ENCODE data around the gene REXO5. TPM values are rescaled to one million over a fixed set of nuclear protein-coding genes. Genes with fewer than 3 reads are reported as not detected.
"Not testable (repeated sequence)": the region's sequence is repeated elsewhere in the genome, so short reads cannot be mapped to it uniquely, and the experiment has no call there.

Gene REXO5
- total RNA-seq, 2 donors from 2014 or later = 2.9 to 10.9 TPM

DNA sequence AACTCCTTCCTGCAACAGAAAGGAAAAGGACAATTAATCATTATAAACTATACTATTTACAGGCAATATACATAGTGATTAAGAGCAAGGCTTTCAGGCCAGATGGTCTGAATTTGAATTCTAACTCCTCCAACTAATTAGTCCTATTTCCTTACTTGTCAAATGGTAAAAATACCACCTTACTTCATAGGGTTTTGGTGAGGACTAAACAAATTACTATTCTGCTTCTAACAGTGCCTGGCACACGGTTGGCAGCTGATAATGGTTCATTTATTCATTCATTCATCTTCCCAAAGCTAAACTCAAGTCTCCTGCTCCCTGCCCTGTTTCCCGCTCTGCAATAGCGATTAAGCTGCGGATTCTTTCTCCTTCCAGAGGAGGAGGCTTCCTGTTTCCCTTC is 54.0 kb downstream of the REXO5 start:
- Histone ChIP-seq H3K4me3 (no peak overlapping the region), H3K9ac (ENCODE audit: low read depth in 2 of 2, low read length in 2 of 2) (no peak overlapping the region), H3K27ac (no peak overlapping the region), H3K36me3 (no peaks in the 10 kb centered on the region), H3K9me3 (no peaks in the 10 kb centered on the region), H3K27me3 (no peaks in the 10 kb centered on the region), H3K4me1 (no peaks in the 10 kb centered on the region)
- DNase-seq = no peak
- TF ChIP-seq, protein P1, sequence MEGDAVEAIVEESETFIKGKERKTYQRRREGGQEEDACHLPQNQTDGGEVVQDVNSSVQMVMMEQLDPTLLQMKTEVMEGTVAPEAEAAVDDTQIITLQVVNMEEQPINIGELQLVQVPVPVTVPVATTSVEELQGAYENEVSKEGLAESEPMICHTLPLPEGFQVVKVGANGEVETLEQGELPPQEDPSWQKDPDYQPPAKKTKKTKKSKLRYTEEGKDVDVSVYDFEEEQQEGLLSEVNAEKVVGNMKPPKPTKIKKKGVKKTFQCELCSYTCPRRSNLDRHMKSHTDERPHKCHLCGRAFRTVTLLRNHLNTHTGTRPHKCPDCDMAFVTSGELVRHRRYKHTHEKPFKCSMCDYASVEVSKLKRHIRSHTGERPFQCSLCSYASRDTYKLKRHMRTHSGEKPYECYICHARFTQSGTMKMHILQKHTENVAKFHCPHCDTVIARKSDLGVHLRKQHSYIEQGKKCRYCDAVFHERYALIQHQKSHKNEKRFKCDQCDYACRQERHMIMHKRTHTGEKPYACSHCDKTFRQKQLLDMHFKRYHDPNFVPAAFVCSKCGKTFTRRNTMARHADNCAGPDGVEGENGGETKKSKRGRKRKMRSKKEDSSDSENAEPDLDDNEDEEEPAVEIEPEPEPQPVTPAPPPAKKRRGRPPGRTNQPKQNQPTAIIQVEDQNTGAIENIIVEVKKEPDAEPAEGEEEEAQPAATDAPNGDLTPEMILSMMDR (IDR thresholded peaks at IDR 0.05) = no peak
- intact Hi-C loops (cut with DNase I) = no loop called here

DNA sequence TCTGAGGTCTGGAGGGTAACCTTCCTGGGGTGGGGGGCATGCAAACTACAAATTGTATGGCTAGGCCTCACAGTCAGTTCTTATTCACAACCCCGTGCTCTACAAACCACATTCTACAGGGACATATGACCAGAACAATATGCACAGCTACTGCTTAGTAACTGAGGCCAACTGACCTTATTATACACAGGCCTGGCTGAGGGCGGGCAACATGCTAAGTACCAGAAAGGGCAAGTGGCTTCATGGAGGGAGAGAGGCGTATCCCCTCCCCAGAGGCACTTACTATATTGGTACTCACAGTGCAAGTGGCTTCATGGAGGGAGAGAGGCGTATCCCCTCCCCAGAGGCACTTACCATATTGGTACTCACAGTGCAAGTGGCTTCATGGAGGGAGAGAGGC is 54.7 kb downstream of the REXO5 start:
- intact Hi-C loops (cut with DNase I); H3K4me3 ChIP-seq; H3K36me3 ChIP-seq; H3K27ac ChIP-seq; H3K9ac ChIP-seq (ENCODE audit: low read depth in 2 of 2, low read length in 2 of 2); H3K27me3 ChIP-seq; DNase-seq; H3K4me1 ChIP-seq; H3K9me3 ChIP-seq: not testable (repeated sequence)

DNA sequence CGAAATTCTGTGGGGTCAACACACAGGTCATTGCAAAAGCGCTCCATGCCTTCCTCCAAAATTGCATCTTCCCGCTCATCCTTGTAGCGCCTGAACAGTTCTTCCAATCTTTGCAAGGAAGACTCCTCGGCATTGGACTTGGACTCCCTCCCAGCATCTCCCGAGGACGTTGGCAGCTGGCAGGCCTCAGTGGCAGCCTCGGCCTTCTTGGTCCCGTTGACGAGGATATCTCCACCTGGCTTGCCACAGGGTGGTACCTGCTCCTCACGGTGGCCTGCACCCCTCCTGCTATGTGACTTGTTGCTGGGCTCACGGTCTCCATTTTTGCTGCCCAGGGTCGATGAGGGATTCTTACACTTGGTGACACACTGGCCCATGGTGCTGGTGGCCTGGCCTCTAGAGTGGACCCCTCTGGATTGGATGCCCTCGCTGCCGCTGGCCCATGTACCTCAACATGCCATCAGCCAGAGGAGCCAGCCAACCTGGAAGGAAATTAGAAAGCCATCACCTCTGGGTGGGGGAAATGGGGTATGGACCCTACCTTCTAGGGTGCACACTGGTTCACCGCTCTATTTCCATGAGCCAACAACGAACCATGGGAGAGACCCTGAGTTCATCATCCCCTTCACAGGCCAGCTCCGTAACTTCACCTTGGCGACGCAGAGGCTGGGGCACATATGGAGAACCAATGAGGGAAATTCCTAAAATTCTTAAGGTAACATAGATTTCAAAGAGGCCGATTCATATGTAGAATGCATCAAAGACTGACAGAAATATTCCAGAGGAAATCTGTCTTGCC is 56.0 kb downstream of the REXO5 start:
- Histone ChIP-seq H3K4me1 (no peaks in the 10 kb centered on the region), H3K27ac (no peak overlapping the region)

DNA sequence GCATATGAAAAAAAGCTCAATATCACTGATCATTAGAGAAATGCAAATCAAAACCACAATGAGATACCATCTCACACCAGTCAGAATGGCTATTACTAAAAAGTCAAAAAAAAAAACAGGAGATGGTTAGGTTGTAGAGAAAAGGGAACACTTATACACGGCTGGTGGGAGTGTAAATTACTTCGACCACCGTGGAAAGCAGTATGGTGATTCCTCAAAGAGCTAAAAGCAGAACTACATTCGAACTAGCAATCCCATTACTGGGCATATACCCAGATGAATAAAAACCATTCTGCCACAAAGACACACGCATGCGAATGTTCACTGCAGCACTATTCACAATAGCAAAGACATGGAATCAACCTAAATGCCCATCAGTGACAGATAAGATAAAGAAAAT is 58.0 kb downstream of the REXO5 start:
- intact Hi-C loops (cut with DNase I); DNase-seq; H3K27ac ChIP-seq: not testable (repeated sequence)

More for the DNA sequence above, 56.0 kb downstream of the REXO5 start:
- intact Hi-C loops (cut with DNase I) = no loop called here
- Histone ChIP-seq H3K27me3 (no peaks in the 10 kb centered on the region), H3K9me3 (no peaks in the 10 kb centered on the region), H3K9ac (ENCODE audit: low read depth in 2 of 2, low read length in 2 of 2) (no peak overlapping the region), H3K4me3 (no peak overlapping the region), H3K36me3 (no peaks in the 10 kb centered on the region)
- no peak for DNase-seq
- TF ChIP-seq, protein P1 (IDR thresholded peaks at IDR 0.05) = no peak

DNA sequence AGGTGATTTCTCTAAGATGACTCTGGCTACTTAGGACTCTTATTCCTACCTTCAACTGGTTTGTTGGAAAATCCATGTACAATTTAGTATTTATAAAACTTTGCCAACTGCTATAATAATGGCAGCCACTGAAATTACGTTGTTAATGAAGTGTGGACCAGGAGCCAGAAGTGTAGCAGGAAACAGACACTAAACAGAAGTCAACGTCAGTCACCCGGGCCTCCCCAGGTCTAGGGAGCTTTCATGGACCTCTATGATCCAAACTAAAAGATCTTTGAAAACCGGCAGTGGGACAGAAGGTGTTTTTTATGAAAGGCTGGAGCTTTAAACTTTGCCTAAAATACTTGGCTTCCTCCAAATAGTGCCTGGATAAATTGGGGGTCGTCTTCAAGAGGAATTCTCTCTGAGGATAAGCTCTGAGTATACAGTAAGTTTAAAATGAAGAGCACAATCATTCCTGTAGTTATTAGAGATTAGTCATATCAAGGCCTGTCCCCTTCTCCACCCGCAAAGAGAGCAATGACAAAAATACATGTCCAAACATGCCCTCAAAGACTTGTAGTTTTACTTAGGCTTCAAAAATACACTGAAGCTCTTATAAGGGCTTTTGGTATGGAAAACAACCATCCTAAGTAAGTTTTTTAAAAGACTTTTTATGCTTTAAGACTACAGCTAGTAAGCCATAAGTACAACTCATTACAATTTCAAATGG is 59.2 kb downstream of the REXO5 start:
- TF ChIP-seq, protein P1 (IDR thresholded peaks at IDR 0.05) = no peak
- intact Hi-C loops (cut with DNase I) = no loop called here
- Histone ChIP-seq H3K27me3 (no peaks in the 10 kb centered on the region), H3K27ac (no peak overlapping the region), H3K9me3 (no peaks in the 10 kb centered on the region), H3K9ac (ENCODE audit: low read depth in 2 of 2, low read length in 2 of 2) (no peak overlapping the region), H3K4me3 (no peak overlapping the region), H3K4me1 (peaks cover 6% of the 10 kb centered on the region), H3K36me3 (no peaks in the 10 kb centered on the region)
- DNase-seq = no peak

More for the DNA sequence above, 58.0 kb downstream of the REXO5 start:
- H3K9me3 ChIP-seq; H3K27me3 ChIP-seq; H3K36me3 ChIP-seq; H3K4me3 ChIP-seq; H3K9ac ChIP-seq (ENCODE audit: low read depth in 2 of 2, low read length in 2 of 2); H3K4me1 ChIP-seq: not testable (repeated sequence)

DNA sequence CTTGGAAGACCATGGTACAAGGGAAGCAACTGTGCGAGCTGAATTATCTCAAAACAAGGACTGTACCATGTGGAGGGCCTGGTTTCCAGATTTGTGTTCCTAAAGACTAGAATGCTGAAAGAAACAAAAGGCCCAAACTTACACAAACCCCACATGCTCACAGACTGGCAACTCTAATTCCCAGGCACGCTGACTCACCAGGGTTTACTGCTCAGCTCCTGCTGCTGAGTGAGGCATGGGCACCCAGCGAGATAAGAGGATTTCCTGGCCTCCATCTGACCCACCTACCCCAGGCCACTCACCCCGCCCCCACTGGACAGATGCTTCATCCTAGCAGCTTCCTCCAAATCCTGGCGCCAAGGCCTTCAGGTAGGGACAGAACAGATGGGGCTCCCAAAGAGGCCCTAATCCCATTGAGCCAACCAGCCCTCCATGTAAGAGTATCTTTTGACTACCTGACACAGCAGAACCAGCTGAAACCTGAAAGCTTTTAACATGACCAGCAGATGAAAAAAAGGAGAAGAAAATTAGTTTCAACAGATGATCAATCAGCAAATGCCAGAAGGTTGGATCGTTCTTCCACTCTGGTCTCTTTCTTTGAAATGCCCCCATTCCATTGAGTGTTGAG is 59.9 kb downstream of the REXO5 start:
- H3K9ac ChIP-seq (ENCODE audit: low read depth in 2 of 2, low read length in 2 of 2) = no peak overlapping the region
- H3K27ac ChIP-seq = no peak overlapping the region
- peak; percentile 30 for DNase-seq
- H3K4me3 ChIP-seq = no peak overlapping the region
- H3K27me3 ChIP-seq = no peaks in the 10 kb centered on the region
- no peaks in the 10 kb centered on the region for H3K9me3 ChIP-seq
- peaks cover 6% of the 10 kb centered on the region for H3K4me1 ChIP-seq
- intact Hi-C loops (cut with DNase I) = no loop called here
- no peaks in the 10 kb centered on the region for H3K36me3 ChIP-seq
- TF ChIP-seq, protein P1 (IDR thresholded peaks at IDR 0.05) = no peak
